Mucosa of rectum (tissue), 2 donors: Measurements from ENCODE around the gene CACNG8.

ENCODE experiments used
- H3K27ac ChIP-seq, 2 donors: one replicate each; pipeline ENCODE4 v1.7.0; 2013; ENCODE audit warnings: inconsistent platforms in 2 of 2, low read depth in 2 of 2, low read length in 2 of 2
- H3K27me3 ChIP-seq, 2 donors: one replicate each; pipeline ENCODE4 v1.7.0; 2013; ENCODE audit warnings: low read length in 2 of 2; ENCODE audit not compliant: control insufficient read depth in 2 of 2, insufficient read depth in 2 of 2
- H3K36me3 ChIP-seq, 2 donors: one replicate each; pipeline ENCODE4 v1.7.0; 2013; ENCODE audit warnings: low read length in 2 of 2; ENCODE audit not compliant: control insufficient read depth in 2 of 2, insufficient read depth in 2 of 2
- H3K4me1 ChIP-seq, 2 donors: one replicate each; pipeline ENCODE4 v1.7.0; 2013; ENCODE audit warnings: low read length in 2 of 2, mild to moderate bottlenecking in 1 of 2; ENCODE audit not compliant: control insufficient read depth in 2 of 2, insufficient read depth in 2 of 2
- H3K4me3 ChIP-seq, 2 donors: one replicate each; pipeline ENCODE4 v1.7.0; 2013; ENCODE audit warnings: low read length in 2 of 2
- H3K9ac ChIP-seq, 2 donors: one replicate each; pipeline ENCODE4 v1.7.0; 2013; ENCODE audit warnings: low read length in 2 of 2, low read depth in 1 of 2, mild to moderate bottlenecking in 1 of 2
- H3K9me3 ChIP-seq, 2 donors: one replicate each; pipeline ENCODE4 v1.7.0; 2013; ENCODE audit warnings: low read length in 2 of 2; ENCODE audit not compliant: control insufficient read depth in 2 of 2
- donor health status: healthy.
- donor health status: Normal muscosa, but diverticular disease.

Gene CACNG8

GRCh38 chr19:54010474-54010873 is 47.7 kb downstream of the CACNG8 start:
- Histone ChIP-seq H3K36me3 (no peaks in the 10 kb centered on the region), H3K9ac (no peak overlapping the region), H3K4me1 (no peaks in the 10 kb centered on the region), H3K4me3 (no peak overlapping the region), H3K27me3 (no peaks in the 10 kb centered on the region), H3K27ac (no peak overlapping the region), H3K9me3 (no peaks in the 10 kb centered on the region)

DNA sequence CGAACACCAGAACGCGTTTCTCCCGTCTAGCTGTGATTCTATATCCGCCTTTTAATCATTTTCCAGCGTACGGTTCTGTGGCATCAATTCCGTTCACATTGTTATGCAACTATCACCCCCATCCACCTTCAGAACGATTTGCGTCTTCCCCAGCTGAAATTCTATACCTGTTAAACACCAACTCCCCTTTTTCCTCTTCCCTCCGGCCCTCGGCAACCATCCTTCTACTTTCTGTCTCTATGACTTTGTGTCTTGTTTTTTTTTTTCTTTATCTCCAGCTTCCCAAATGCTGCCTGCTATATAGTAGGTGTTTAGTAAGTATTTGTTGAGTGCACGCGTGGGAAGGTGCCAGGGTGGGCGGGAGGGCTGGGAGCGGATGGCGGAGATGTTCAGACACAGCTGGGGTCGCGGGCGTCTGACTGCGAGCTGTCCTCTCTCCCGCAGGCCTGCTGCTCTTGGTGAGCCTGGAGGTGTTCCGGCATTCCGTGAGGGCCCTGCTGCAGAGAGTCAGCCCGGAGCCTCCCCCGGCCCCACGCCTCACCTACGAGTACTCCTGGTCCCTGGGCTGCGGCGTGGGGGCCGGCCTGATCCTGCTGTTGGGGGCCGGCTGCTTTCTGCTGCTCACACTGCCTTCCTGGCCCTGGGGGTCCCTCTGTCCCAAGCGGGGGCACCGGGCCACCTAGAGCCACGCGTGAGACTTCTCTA is 48.9 kb downstream of the CACNG8 start:
- H3K4me3 ChIP-seq, result no peak overlapping the region
- H3K36me3 ChIP-seq, result no peaks in the 10 kb centered on the region
- no peaks in the 10 kb centered on the region for H3K9me3 ChIP-seq
- H3K27ac ChIP-seq, result no peak overlapping the region
- H3K27me3 ChIP-seq, result no peaks in the 10 kb centered on the region
- H3K9ac ChIP-seq, result no peak overlapping the region
- no peaks in the 10 kb centered on the region for H3K4me1 ChIP-seq

DNA sequence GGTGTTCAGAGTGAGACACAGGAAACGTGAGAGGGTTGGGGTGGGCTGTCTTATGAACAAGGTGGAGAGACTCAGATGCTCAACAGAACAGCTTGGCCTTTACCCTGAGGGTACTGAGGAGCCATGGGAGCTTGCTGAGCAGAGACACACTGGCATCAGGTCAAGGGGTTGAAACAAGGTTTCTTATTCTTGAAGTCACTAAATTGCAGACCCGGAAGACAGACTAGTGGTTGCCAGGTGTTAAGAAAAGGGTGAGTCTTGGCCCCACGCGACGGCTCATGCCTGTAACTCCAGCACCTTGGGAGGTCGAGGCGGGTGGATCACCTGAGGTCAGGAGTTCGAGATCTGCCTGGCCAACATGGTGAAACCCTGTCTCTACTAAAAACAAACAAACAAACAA is 51.1 kb downstream of the CACNG8 start:
- Histone ChIP-seq H3K9me3 (no peaks in the 10 kb centered on the region), H3K27me3 (no peaks in the 10 kb centered on the region), H3K36me3 (no peaks in the 10 kb centered on the region), H3K27ac (no peak overlapping the region), H3K9ac (no peak overlapping the region), H3K4me3 (no peak overlapping the region), H3K4me1 (no peaks in the 10 kb centered on the region)

GRCh38 chr19:54014920-54015560 is 52.3 kb downstream of the CACNG8 start:
- no peaks in the 10 kb centered on the region for H3K27me3 ChIP-seq
- H3K4me1 ChIP-seq, result peaks cover 0 to under 1% of the 10 kb centered on the region in 2 donors
- H3K9me3 ChIP-seq, result no peaks in the 10 kb centered on the region
- H3K36me3 ChIP-seq, result no peaks in the 10 kb centered on the region
- no peak overlapping the region for H3K27ac ChIP-seq
- no peak overlapping the region for H3K9ac ChIP-seq
- no peak overlapping the region for H3K4me3 ChIP-seq

- H3K27me3 ChIP-seq, result no peaks in the 10 kb centered on the region
- no peaks in the 10 kb centered on the region for H3K36me3 ChIP-seq
- H3K9ac ChIP-seq, result no peak overlapping the region
- no peak overlapping the region for H3K27ac ChIP-seq
- H3K4me3 ChIP-seq, result no peak overlapping the region
- H3K9me3 ChIP-seq, result no peaks in the 10 kb centered on the region
- peaks cover 0 to 3% of the 10 kb centered on the region in 2 donors for H3K4me1 ChIP-seq
Measured at GRCh38 chr19:54017261-54017660, 54.5 kb downstream of the CACNG8 start.

- Histone ChIP-seq H3K36me3 (no peaks in the 10 kb centered on the region), H3K4me1 (peaks cover 0 to 3% of the 10 kb centered on the region in 2 donors), H3K9ac (no peak overlapping the region), H3K27me3 (no peaks in the 10 kb centered on the region), H3K9me3 (no peaks in the 10 kb centered on the region), H3K27ac (no peak overlapping the region), H3K4me3 (no peak overlapping the region)
Measured at GRCh38 chr19:54021363-54021762, 58.6 kb downstream of the CACNG8 start.

- Histone ChIP-seq H3K9ac (no peak overlapping the region), H3K36me3 (no peaks in the 10 kb centered on the region), H3K4me1 (peaks cover 0 to 3% of the 10 kb centered on the region in 2 donors), H3K27ac (no peak overlapping the region), H3K27me3 (no peaks in the 10 kb centered on the region), H3K4me3 (no peak overlapping the region), H3K9me3 (no peaks in the 10 kb centered on the region)
Measured at GRCh38 chr19:54021932-54022331, 59.2 kb downstream of the CACNG8 start.

- Histone ChIP-seq H3K27ac (no peak overlapping the region), H3K4me1 (peaks cover 0 to 3% of the 10 kb centered on the region in 2 donors), H3K4me3 (no peak overlapping the region), H3K9me3 (no peaks in the 10 kb centered on the region), H3K9ac (no peak overlapping the region), H3K36me3 (no peaks in the 10 kb centered on the region), H3K27me3 (no peaks in the 10 kb centered on the region)
Measured at GRCh38 chr19:54023191-54023590, 60.5 kb downstream of the CACNG8 start.

DNA sequence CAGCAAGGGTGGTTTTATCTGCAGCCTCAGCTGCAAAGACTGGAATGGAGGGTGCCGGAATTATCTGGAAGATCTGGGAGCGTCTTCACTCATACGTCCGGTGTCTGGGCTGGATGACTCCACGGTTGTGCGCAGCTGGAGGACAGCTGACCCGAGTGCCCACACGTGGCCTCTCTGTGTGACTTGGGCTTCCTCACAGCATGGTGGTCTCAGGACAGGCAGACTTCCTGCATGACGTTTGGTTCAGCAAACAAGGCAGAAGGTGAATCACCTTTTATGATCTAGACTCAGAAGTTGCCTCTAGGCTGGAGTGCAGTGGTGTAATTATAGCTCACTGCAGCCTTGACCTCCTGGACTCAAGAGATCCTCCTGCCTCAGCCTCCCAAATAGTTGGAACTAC is 61.9 kb downstream of the CACNG8 start:
- no peak overlapping the region for H3K4me3 ChIP-seq
- no peaks in the 10 kb centered on the region for H3K27me3 ChIP-seq
- H3K9me3 ChIP-seq, result no peaks in the 10 kb centered on the region
- H3K36me3 ChIP-seq, result no peaks in the 10 kb centered on the region
- peaks cover 0 to 3% of the 10 kb centered on the region in 2 donors for H3K4me1 ChIP-seq
- no peak overlapping the region for H3K9ac ChIP-seq
- H3K27ac ChIP-seq, result no peak overlapping the region

DNA sequence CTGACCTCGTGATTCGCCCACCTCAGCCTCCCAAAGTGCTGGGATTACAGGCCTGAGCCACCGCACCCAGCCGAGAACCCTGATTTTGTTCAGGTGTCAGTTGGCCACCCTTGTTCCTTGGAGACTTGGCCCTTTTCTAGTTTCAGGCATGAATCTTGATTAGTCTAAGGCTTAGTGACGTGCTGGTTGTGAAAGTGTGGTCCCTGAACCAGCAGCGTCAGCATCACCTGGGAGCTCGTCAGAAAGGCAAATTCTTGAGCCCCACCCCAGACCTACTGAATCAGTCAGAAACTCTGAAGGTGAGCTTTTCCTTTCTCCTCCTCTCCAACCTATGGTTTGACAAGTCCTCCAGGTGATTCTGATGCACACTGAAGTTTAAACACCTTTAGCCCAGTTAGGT is 63.9 kb downstream of the CACNG8 start:
- H3K27me3 ChIP-seq, result no peaks in the 10 kb centered on the region
- no peaks in the 10 kb centered on the region for H3K36me3 ChIP-seq
- H3K4me1 ChIP-seq, result no peaks in the 10 kb centered on the region

More for the DNA sequence above, 63.9 kb downstream of the CACNG8 start:
- H3K9me3 ChIP-seq, result no peaks in the 10 kb centered on the region
- no peak overlapping the region for H3K4me3 ChIP-seq
- no peak overlapping the region for H3K27ac ChIP-seq
- H3K9ac ChIP-seq, result no peak overlapping the region
